ENCODE data around the gene CLIC6. TPM values are rescaled to one million over a fixed set of nuclear protein-coding genes. Genes with fewer than 3 reads are reported as not detected.

Gene CLIC6
- total and polyA plus RNA-seq, 2 of the 8 experiments (the other 6 are each of a cell fraction or from before 2014, with no cell fraction given) = 0.42 to 1.3 TPM

GRCh38 chr21:34675871-34676270 is 7.1 kb downstream of the CLIC6 start (continued):
- TF ChIP-seq CHD7 (IDR thresholded peaks at IDR 0.05; ENCODE audit: insufficient replicate concordance, low read length) = no peak
- TF ChIP-seq CTBP2 (IDR thresholded peaks at IDR 0.05; ENCODE audit: borderline replicate concordance, insufficient read depth, insufficient read length, low read length) = no peak
- TF ChIP-seq RNF2 (IDR thresholded peaks at IDR 0.05; ENCODE audit: borderline replicate concordance, low read depth, low read length, missing control alignments, poor library complexity, severe bottlenecking) = no peak
- TF ChIP-seq, protein P1, sequence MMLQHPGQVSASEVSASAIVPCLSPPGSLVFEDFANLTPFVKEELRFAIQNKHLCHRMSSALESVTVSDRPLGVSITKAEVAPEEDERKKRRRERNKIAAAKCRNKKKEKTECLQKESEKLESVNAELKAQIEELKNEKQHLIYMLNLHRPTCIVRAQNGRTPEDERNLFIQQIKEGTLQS (IDR thresholded peaks at IDR 0.05; ENCODE audit: insufficient read depth, low read depth, low read length) = no peak
- no peak for TF ChIP-seq SIX5 (IDR thresholded peaks at IDR 0.05; ENCODE audit: low read depth, low read length)
- no peak for TF ChIP-seq RXRA (IDR thresholded peaks at IDR 0.05; ENCODE audit: insufficient read depth, low read depth, low read length)
- no peak for TF ChIP-seq TBP (IDR thresholded peaks at IDR 0.05; ENCODE audit: low read depth, low read length)
- no peak for TF ChIP-seq HDAC2 (IDR thresholded peaks at IDR 0.05; ENCODE audit: borderline replicate concordance in 1 of 2, low read depth in 2 of 2, low read length in 2 of 2)
- TF ChIP-seq CEBPB (IDR thresholded peaks at IDR 0.05; ENCODE audit: low read depth, low read length) = no peak
- no peak for TF ChIP-seq CBX8 (IDR thresholded peaks at IDR 0.05; ENCODE audit: borderline replicate concordance, low read depth, low read length)
